ENCODE results near the gene FAM83E. TPM values are rescaled to one million over a fixed set of nuclear protein-coding genes. Genes with fewer than 3 reads are reported as not detected.
A peak's percentile ranks its signal among the peaks of the same experiment; 100 is the strongest.

The FAM83E gene
- polyA plus RNA-seq, 3 donors = not detected

DNA sequence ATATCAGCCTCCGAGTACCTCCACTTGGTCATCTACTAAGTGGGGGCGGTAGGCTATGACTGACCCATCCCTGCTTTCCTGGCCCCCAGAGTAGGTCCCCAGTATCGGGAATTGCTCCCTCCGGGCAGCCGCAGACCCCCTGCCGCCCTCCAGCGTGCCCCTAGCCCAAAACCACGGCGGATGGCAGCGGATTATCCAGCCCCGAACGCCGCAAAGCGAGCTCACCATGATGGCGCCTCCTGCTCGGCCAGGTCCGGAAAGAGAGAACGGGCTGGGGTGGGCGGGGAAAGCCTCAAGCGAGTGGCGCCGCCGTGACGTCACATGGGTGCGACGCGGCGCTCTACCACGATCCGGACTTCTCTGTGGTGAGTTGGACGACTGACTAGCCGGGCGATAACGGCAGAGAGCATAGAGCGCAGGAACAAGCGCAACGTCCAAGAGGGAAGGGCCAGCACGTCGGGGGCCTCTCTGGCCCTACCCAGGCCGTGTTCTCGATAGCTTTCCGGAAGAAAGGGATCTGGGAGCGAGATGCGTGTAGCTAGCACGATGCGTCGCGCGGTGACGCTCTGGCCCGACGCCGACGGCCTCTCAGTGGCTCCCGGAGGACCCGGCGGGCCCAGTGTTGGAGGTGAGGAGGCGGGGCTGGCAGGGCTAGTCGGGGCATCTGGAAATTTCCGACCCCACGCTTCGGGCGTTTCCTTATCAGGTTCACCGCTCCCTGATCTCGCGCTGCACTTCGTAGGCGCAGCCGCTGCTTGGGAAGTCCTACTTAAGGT lies 4.2 kb upstream of the FAM83E start, which contains the start of the genes RPL18 and SPHK2:
Gene RPL18 (minus strand): TSS at position 263 of the 776 bp plus-strand sequence. CDS start 35 bp downstream, at position 228.
Gene SPHK2 (plus strand): TSS at position 591 of the 776 bp plus-strand sequence. CDS start 1,009 bp downstream, outside the sequence.
- TF ChIP-seq, protein P1, sequence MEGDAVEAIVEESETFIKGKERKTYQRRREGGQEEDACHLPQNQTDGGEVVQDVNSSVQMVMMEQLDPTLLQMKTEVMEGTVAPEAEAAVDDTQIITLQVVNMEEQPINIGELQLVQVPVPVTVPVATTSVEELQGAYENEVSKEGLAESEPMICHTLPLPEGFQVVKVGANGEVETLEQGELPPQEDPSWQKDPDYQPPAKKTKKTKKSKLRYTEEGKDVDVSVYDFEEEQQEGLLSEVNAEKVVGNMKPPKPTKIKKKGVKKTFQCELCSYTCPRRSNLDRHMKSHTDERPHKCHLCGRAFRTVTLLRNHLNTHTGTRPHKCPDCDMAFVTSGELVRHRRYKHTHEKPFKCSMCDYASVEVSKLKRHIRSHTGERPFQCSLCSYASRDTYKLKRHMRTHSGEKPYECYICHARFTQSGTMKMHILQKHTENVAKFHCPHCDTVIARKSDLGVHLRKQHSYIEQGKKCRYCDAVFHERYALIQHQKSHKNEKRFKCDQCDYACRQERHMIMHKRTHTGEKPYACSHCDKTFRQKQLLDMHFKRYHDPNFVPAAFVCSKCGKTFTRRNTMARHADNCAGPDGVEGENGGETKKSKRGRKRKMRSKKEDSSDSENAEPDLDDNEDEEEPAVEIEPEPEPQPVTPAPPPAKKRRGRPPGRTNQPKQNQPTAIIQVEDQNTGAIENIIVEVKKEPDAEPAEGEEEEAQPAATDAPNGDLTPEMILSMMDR (IDR thresholded peaks at IDR 0.05) = no peak
- Histone ChIP-seq H4K20me1 (ENCODE audit: insufficient read depth, low read length) (peaks cover 41% of the 10 kb centered on the region), H3K27ac (ENCODE audit: low read depth in 1 of 2, low read length in 2 of 2) (peak within 1 kb of the TSS; percentile 82 to 93), H3K9ac (ENCODE audit: insufficient read depth, low read length, poor library complexity, severe bottlenecking) (peak within 1 kb of the TSS; percentile 93), H3K36me3 (replicated peaks in 1 of 2; ENCODE audit: control insufficient read depth in 1 of 2, insufficient read depth in 2 of 2, low read length in 2 of 2) (peaks cover 30 to 31% of the 10 kb centered on the region in 2 donors), H3K4me3 (replicated peaks in 1 of 3; ENCODE audit: low read depth in 2 of 3, low read length in 3 of 3) (peak within 1 kb of the TSS; percentile 93 to 99 (median 96)), H3K9me3 (replicated peaks in 1 of 2; ENCODE audit: control insufficient read depth in 1 of 2, insufficient read depth in 1 of 2, low read length in 2 of 2) (no peaks in the 10 kb centered on the region), H3K4me2 (replicated peaks; ENCODE audit: extremely low read depth, low read length, poor library complexity, severe bottlenecking) (peak within 1 kb of the TSS; percentile 96), H3K4me1 (ENCODE audit: control insufficient read depth in 1 of 2, insufficient read depth in 2 of 2, low read length in 2 of 2) (peaks cover 63 to 70% of the 10 kb centered on the region in 2 donors), H2AFZ (ENCODE audit: insufficient read depth, low read depth, low read length, poor library complexity, severe bottlenecking) (peak within 1 kb of the TSS; percentile 86), H3K27me3 (ENCODE audit: control insufficient read depth in 2 of 2, insufficient read depth in 2 of 2, low read length in 2 of 2) (no peaks in the 10 kb centered on the region), H3K79me2 (ENCODE audit: insufficient read depth, low read length) (peaks cover 54% of the 10 kb centered on the region)
- Mint-ChIP-seq H3K9me3 (peaks cover 0 to 3% (median 0%) of the 10 kb centered on the region in 7 donors), H3K4me3 (peak within 1 kb of the TSS; percentile 94 to 97), H3K27ac (peak within 1 kb of the TSS; percentile 95 to 99 (median 98)), H3K36me3 (peaks cover 27 to 36% of the 10 kb centered on the region in 2 donors), H3K4me1 (peaks cover 57% of the 10 kb centered on the region), H3K27me3 (ENCODE audit: low read depth in 3 of 3) (no peaks in the 10 kb centered on the region)
- WGBS (ENCODE audit: insufficient coverage) = under 1% methylated on average over 69 of the region's 69 CpGs
- intact Hi-C loops (cut with micrococcal nuclease) = loop anchor here (2.0 kb wide), 1 partner anchor 16 kb away; no protein-coding TSS in a partner anchor
- peak; percentile 97 to 99 (median 98) for DNase-seq

DNA sequence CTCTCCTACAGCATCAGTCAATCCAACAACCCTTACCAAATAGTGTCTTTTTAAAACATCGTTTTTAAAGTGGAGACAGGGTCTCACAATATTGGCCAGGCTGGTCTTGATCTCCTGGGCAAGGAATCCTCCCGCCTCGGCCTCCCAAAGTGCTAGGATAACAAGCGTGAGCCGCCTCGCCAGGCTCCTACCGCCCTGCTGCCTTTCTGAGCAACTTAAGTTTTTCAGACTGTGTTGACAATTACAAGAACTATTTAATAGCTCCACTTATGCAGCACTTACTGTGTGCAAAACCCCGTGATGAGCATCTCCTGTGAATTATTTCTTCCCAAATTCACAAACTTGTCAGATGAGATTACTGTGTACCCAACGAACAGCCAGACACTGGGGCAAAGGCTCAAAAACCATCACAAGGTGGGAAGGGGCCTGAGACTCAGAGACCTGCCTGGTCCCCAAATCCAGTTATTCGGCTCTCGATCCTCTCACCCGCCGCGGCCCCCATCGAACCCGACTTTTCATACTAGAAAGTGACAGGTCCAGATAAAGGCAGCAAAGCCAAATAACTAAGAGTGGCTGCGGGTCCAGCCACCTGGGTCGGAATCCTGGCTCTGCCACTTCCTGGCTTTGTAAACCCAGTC lies 3.5 kb upstream of the FAM83E start:
- peak overlapping the region; percentile 96 for H3K4me2 ChIP-seq (replicated peaks; ENCODE audit: extremely low read depth, low read length, poor library complexity, severe bottlenecking)
- peaks cover 41% of the 10 kb centered on the region for H4K20me1 ChIP-seq (ENCODE audit: insufficient read depth, low read length)
- peak overlapping the region; percentile 94 to 97 for H3K4me3 Mint-ChIP-seq
- H3K4me1 ChIP-seq (ENCODE audit: control insufficient read depth in 1 of 2, insufficient read depth in 2 of 2, low read length in 2 of 2) = peaks cover 58 to 63% of the 10 kb centered on the region in 2 donors
- peak overlapping the region; percentile 93 for H3K9ac ChIP-seq (ENCODE audit: insufficient read depth, low read length, poor library complexity, severe bottlenecking)
- H3K9me3 Mint-ChIP-seq = peaks cover 0 to 3% (median 0%) of the 10 kb centered on the region in 7 donors
- peaks cover 51% of the 10 kb centered on the region for H3K4me1 Mint-ChIP-seq
- intact Hi-C loops (cut with micrococcal nuclease) = loop anchor here (2.0 kb wide), 1 partner anchor 16 kb away; no protein-coding TSS in a partner anchor
- peak overlapping the region; percentile 93 to 99 (median 96) for H3K4me3 ChIP-seq (replicated peaks in 1 of 3; ENCODE audit: low read depth in 2 of 3, low read length in 3 of 3)
- 2% methylated on average over 18 of the region's 18 CpGs for WGBS (ENCODE audit: insufficient coverage)
- peaks cover 29 to 33% of the 10 kb centered on the region in 2 donors for H3K36me3 Mint-ChIP-seq
- no peak for DNase-seq
- TF ChIP-seq, protein P1 (IDR thresholded peaks at IDR 0.05) = no peak
- H3K27ac ChIP-seq (ENCODE audit: low read depth in 1 of 2, low read length in 2 of 2) = peak overlapping the region; percentile 82 to 93
- H2AFZ ChIP-seq (ENCODE audit: insufficient read depth, low read depth, low read length, poor library complexity, severe bottlenecking) = peak overlapping the region; percentile 86
- H3K36me3 ChIP-seq (replicated peaks in 1 of 2; ENCODE audit: control insufficient read depth in 1 of 2, insufficient read depth in 2 of 2, low read length in 2 of 2) = peaks cover 30 to 31% of the 10 kb centered on the region in 2 donors
- no peaks in the 10 kb centered on the region for H3K27me3 ChIP-seq (ENCODE audit: control insufficient read depth in 2 of 2, insufficient read depth in 2 of 2, low read length in 2 of 2)
- no peaks in the 10 kb centered on the region for H3K9me3 ChIP-seq (replicated peaks in 1 of 2; ENCODE audit: control insufficient read depth in 1 of 2, insufficient read depth in 1 of 2, low read length in 2 of 2)
- peaks cover 0 to 2% (median 0%) of the 10 kb centered on the region in 3 donors for H3K27me3 Mint-ChIP-seq (ENCODE audit: low read depth in 3 of 3)
- peaks cover 49% of the 10 kb centered on the region for H3K79me2 ChIP-seq (ENCODE audit: insufficient read depth, low read length)
- peak overlapping the region; percentile 95 to 99 (median 98) for H3K27ac Mint-ChIP-seq
